ENCODE data around the gene MUC6.

- TF ChIP-seq, protein P1, sequence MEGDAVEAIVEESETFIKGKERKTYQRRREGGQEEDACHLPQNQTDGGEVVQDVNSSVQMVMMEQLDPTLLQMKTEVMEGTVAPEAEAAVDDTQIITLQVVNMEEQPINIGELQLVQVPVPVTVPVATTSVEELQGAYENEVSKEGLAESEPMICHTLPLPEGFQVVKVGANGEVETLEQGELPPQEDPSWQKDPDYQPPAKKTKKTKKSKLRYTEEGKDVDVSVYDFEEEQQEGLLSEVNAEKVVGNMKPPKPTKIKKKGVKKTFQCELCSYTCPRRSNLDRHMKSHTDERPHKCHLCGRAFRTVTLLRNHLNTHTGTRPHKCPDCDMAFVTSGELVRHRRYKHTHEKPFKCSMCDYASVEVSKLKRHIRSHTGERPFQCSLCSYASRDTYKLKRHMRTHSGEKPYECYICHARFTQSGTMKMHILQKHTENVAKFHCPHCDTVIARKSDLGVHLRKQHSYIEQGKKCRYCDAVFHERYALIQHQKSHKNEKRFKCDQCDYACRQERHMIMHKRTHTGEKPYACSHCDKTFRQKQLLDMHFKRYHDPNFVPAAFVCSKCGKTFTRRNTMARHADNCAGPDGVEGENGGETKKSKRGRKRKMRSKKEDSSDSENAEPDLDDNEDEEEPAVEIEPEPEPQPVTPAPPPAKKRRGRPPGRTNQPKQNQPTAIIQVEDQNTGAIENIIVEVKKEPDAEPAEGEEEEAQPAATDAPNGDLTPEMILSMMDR (IDR thresholded peaks at IDR 0.05; ENCODE audit: control extremely low read depth in 1 of 3, insufficient read depth in 1 of 3, low read depth in 1 of 3, low read length in 3 of 3): peak in 1 of 3 experiments; percentile 9; a peak in 1 of 4 replicates
- no peak for TF ChIP-seq HDAC6 (IDR thresholded peaks at IDR 0.05; ENCODE audit: low read depth, low read length)
- no peak for TF ChIP-seq EP300 (IDR thresholded peaks at IDR 0.05; ENCODE audit: borderline replicate concordance in 1 of 2, low read depth in 2 of 2, low read length in 2 of 2)
- no peak for TF ChIP-seq E2F6 (IDR thresholded peaks at IDR 0.05)
- TF ChIP-seq CREB1 (IDR thresholded peaks at IDR 0.05): no peak
- no peak for TF ChIP-seq POLR2A (IDR thresholded peaks at IDR 0.05; ENCODE audit: control extremely low read depth in 1 of 2, low read depth in 2 of 2, low read length in 2 of 2)
- TF ChIP-seq RFX5 (IDR thresholded peaks at IDR 0.05; ENCODE audit: borderline replicate concordance, low read depth, low read length): no peak
- no peak for TF ChIP-seq EZH2 (IDR thresholded peaks at IDR 0.05; ENCODE audit: low read depth, low read length, severe bottlenecking)
- TF ChIP-seq ATF3 (IDR thresholded peaks at IDR 0.05; ENCODE audit: insufficient read depth, low read depth, low read length): no peak
- TF ChIP-seq, protein P2, sequence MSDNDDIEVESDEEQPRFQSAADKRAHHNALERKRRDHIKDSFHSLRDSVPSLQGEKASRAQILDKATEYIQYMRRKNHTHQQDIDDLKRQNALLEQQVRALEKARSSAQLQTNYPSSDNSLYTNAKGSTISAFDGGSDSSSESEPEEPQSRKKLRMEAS (IDR thresholded peaks at IDR 0.05): no peak
- no peak for TF ChIP-seq SIN3A (conservative IDR thresholded peaks at IDR 0.05 in 1 of 2, IDR thresholded peaks at IDR 0.05 in 1 of 2; ENCODE audit: low read depth in 1 of 2, low read length in 2 of 2)
- TF ChIP-seq SIX5 (IDR thresholded peaks at IDR 0.05; ENCODE audit: low read depth, low read length): no peak
- TF ChIP-seq CTBP2 (IDR thresholded peaks at IDR 0.05; ENCODE audit: borderline replicate concordance, insufficient read depth, insufficient read length, low read length): no peak
Measured at GRCh38 chr11:1029654-1030053, 6.9 kb downstream of the MUC6 start.

All from H1 (cell line).